SW 1271 (cell line): ENCODE measurements around the gene IVNS1ABP.
"Not testable (repeated sequence)": the region's sequence is repeated elsewhere in the genome, so short reads cannot be mapped to it uniquely, and the experiment has no call there.

Experiments used
- DNase-seq, 2 experiments: peaks; one replicate each; lab custom pipeline; 2025; lab: John Stamatoyannopoulos, UW

The IVNS1ABP gene

GRCh38 chr1:185252404-185252803 lies 64.6 kb downstream of the IVNS1ABP start:
- not testable (repeated sequence) for DNase-seq

DNA sequence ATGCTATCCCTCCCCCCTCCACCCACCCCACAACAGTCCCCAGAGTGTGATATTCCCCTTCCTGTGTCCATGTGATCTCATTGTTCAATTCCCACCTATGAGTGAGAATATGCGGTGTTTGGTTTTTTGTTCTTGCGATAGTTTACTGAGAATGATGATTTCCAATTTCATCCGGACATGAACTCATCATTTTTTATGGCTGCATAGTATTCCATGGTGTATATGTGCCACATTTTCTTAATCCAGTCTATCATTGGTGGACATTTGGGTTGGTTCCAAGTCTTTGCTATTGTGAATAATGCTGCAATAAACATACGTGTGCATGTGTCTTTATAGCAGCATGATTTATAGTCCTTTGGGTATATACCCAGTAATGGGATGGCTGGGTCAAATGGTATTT lies 65.1 kb downstream of the IVNS1ABP start:
- DNase-seq = not testable (repeated sequence)

DNA sequence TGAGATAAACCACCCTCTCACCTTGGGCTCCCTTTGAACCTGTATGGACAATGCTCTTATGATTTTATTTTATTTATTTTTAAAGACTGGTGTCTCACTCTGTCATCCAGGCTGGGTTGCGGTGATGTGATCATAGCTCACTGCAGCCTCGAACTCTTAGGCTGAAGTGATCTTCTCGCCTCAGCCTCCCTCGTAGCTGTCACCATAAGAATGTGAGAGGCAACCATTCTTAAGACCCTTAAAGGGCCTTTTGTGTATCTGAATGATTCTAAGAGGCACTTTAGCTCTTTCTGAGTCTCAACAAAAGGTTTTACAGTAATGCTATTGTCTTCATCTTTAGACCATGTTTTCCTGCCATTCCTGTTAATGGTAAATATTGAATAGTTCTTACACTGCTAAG lies 67.0 kb downstream of the IVNS1ABP start:
- no peak for DNase-seq

DNA sequence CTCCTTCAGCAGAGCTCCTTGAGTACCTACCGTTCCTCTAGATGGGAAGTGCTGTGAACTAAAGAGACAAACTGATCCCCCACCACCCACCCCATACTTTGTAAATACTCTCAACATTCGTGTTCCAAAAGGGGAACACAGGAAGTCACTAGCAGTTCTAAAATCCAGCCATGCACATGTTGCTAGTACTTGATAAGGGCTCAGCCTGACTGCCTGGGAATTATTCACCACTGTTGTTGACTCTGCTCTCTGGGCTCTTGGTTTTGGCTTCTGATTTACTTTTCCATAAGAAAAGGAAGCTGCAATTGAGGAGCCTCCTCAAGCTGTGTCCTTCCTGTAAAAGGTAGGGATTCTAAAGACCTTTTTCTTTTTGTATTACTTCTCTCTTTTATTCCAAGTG lies 67.5 kb downstream of the IVNS1ABP start:
- no peak for DNase-seq
